Neural cell (in vitro differentiated cells): ENCODE results near the gene SLC3A2. TPM values are rescaled to one million over a fixed set of nuclear protein-coding genes. Genes with fewer than 3 reads are reported as not detected.

Source experiments
- H2AFZ ChIP-seq: fragments of 200-600, 300-800 bp; sonication (generic), shearing (Covaris generic); 2 replicates; pipeline ENCODE4 v1.6.0; 2014; ENCODE audit warnings: low read depth, mild to moderate bottlenecking, antibody characterized with exemption, low read length, moderate library complexity
- H3F3A ChIP-seq: fragments of 200-600 bp; shearing (Covaris generic); 2 replicates; pipeline ENCODE4 v1.6.1; 2016; ENCODE audit warnings: mild to moderate bottlenecking, moderate library complexity, mixed read lengths, antibody characterized with exemption, low read length; ENCODE audit not compliant: insufficient read depth, poor library complexity, severe bottlenecking
- H3K27ac ChIP-seq: fragments of 200-600, 300-800 bp; sonication (generic), shearing (Covaris generic); 2 replicates; pipeline ENCODE4 v1.5.1; 2014; ENCODE audit warnings: mild to moderate bottlenecking, low read length, moderate library complexity
- H3K27me3 ChIP-seq: fragments of 300-800, 200-600 bp; sonication (generic), shearing (Covaris generic); 2 replicates; pipeline ENCODE4 v1.6.0; 2014; ENCODE audit warnings: mild to moderate bottlenecking, low read depth, low read length, moderate library complexity; ENCODE audit not compliant: insufficient read depth
- H3K36me3 ChIP-seq: fragments of 300-800, 200-600 bp; sonication (generic), shearing (Covaris generic); 2 replicates; pipeline ENCODE4 v1.5.1; 2014; ENCODE audit warnings: mild to moderate bottlenecking, antibody characterized with exemption, low read length, moderate library complexity; ENCODE audit not compliant: insufficient read depth
- H3K4me2 ChIP-seq: fragments of 300-800, 200-600 bp; sonication (generic), shearing (Covaris generic); 2 replicates; pipeline ENCODE4 v1.6.0; 2014; ENCODE audit warnings: mild to moderate bottlenecking, low read length
- H3K4me3 ChIP-seq: fragments of 300-800, 200-600 bp; sonication (generic), shearing (Covaris generic); 2 replicates; pipeline ENCODE4 v1.5.1; 2014; ENCODE audit warnings: mild to moderate bottlenecking, low read length, moderate library complexity
- H3K79me2 ChIP-seq: fragments of 200-600 bp; shearing (Covaris generic); replicated peaks from 2 replicates; pipeline ENCODE4 v1.6.0; 2014; ENCODE audit warnings: mild to moderate bottlenecking, low read length, moderate library complexity; ENCODE audit not compliant: insufficient read depth
- H3K9ac ChIP-seq: fragments of 300-800, 200-600 bp; sonication (generic), shearing (Covaris generic); 2 replicates; pipeline ENCODE4 v1.6.1; 2016; ENCODE audit warnings: mild to moderate bottlenecking, low read length, mixed read lengths
- H3K9me2 ChIP-seq: fragments of 200-600 bp; shearing (Covaris generic); 2 replicates; pipeline ENCODE4 v1.6.1; 2016; ENCODE audit warnings: mild to moderate bottlenecking, low read length, mixed read lengths; ENCODE audit not compliant: insufficient read depth
- H3K9me3 ChIP-seq: fragments of 200-600, 300-800 bp; sonication (generic), shearing (Covaris generic); 2 replicates; pipeline ENCODE4 v1.6.1; 2016; ENCODE audit warnings: mild to moderate bottlenecking, mixed run types, low read length, moderate library complexity, mixed read lengths
- H4K20me1 ChIP-seq: fragments of 200-600 bp; shearing (Covaris generic); 2 replicates; pipeline ENCODE4 v1.6.1; 2016; ENCODE audit warnings: mild to moderate bottlenecking, mixed run types; ENCODE audit not compliant: insufficient read depth
- CTCF ChIP-seq: fragments of 450-650 bp; IDR thresholded peaks from 2 replicates; pipeline ENCODE4 v1.5.1; 2014; ENCODE audit warnings: antibody characterized with exemption, mild to moderate bottlenecking, moderate library complexity; ENCODE audit not compliant: poor library complexity, severe bottlenecking
- EP300 ChIP-seq: fragments of 450-650 bp; conservative IDR thresholded peaks from 2 replicates; pipeline ENCODE4 v1.6.1; 2014; ENCODE audit warnings: antibody characterized with exemption, mild to moderate bottlenecking, moderate library complexity; ENCODE audit not compliant: poor library complexity, severe bottlenecking
- EZH2 ChIP-seq: fragments of 200-600, 300-800 bp; shearing (Covaris generic), sonication (generic); IDR thresholded peaks from 2 replicates; pipeline ENCODE4 v1.6.1; 2014; ENCODE audit warnings: antibody characterized with exemption, low read length, borderline replicate concordance, mild to moderate bottlenecking; ENCODE audit not compliant: insufficient read depth, poor library complexity, severe bottlenecking
- MXI1 ChIP-seq: fragments of 450-650 bp; conservative IDR thresholded peaks from 2 replicates; pipeline ENCODE4 v1.6.1; 2014; ENCODE audit warnings: antibody characterized with exemption, mild to moderate bottlenecking; ENCODE audit not compliant: poor library complexity, severe bottlenecking
- POLR2AphosphoS5 ChIP-seq: IDR thresholded peaks from 2 replicates; pipeline ENCODE4 v1.6.1; 2012
- RAD21 ChIP-seq: fragments of 450-650 bp; conservative IDR thresholded peaks from 2 replicates; pipeline ENCODE4 v1.6.1; 2014; ENCODE audit warnings: antibody characterized with exemption, mild to moderate bottlenecking, moderate library complexity
- REST ChIP-seq: IDR thresholded peaks from 2 replicates; pipeline ENCODE4 v1.6.1; 2012; ENCODE audit warnings: borderline replicate concordance
- SMC3 ChIP-seq: fragments of 450-650 bp; conservative IDR thresholded peaks from 2 replicates; pipeline ENCODE4 v1.6.1; 2014; ENCODE audit warnings: antibody characterized with exemption, mild to moderate bottlenecking, moderate library complexity; ENCODE audit not compliant: poor library complexity
- TAF1 ChIP-seq: IDR thresholded peaks from 2 replicates; pipeline ENCODE4 v1.6.1; 2012; ENCODE audit warnings: low read depth
- polyA plus RNA-seq: library from polyadenylated mRNA; depleted of rRNA; stranded (reverse); fragments of >200 nt; gene quantifications from 2 replicates; pipeline ENCODE4 v1.2.3, GENCODE V29; 2014

The SLC3A2 gene
- polyA plus RNA-seq, 1 donor from 2014 or later: 176 TPM

- Histone ChIP-seq H3K27me3 (no peaks in the 10 kb centered on the region), H3K36me3 (no peaks in the 10 kb centered on the region), H2AFZ (no peak overlapping the region), H4K20me1 (no peaks in the 10 kb centered on the region), H3F3A (peaks cover 9% of the 10 kb centered on the region), H3K9me3 (no peaks in the 10 kb centered on the region), H3K27ac (no peak overlapping the region), H3K4me3 (no peak overlapping the region), H3K79me2 (no peaks in the 10 kb centered on the region), H3K9me2 (no peaks in the 10 kb centered on the region), H3K9ac (no peak overlapping the region), H3K4me2 (no peak overlapping the region)
- TF ChIP-seq SMC3 (no peak), TAF1 (no peak), CTCF (no peak), MXI1 (no peak), REST (no peak), RAD21 (no peak), POLR2AphosphoS5 (no peak), EP300 (no peak), EZH2 (no peak)
Measured at GRCh38 chr11:62844154-62844553, 36.5 kb upstream of the SLC3A2 start.

GRCh38 chr11:62846177-62846576, 34.5 kb upstream of the SLC3A2 start:
- Histone ChIP-seq H3K4me2 (no peak overlapping the region), H3K9me2 (no peaks in the 10 kb centered on the region), H3K27me3 (no peaks in the 10 kb centered on the region), H3K36me3 (no peaks in the 10 kb centered on the region), H3K4me3 (no peak overlapping the region), H4K20me1 (no peaks in the 10 kb centered on the region), H2AFZ (no peak overlapping the region), H3F3A (peaks cover 6% of the 10 kb centered on the region), H3K27ac (no peak overlapping the region), H3K9me3 (no peaks in the 10 kb centered on the region), H3K79me2 (no peaks in the 10 kb centered on the region), H3K9ac (no peak overlapping the region)
- TF ChIP-seq SMC3 (no peak), EZH2 (no peak), REST (no peak), CTCF (no peak), TAF1 (no peak), RAD21 (no peak), MXI1 (no peak), EP300 (no peak), POLR2AphosphoS5 (no peak)
